ENCODE data around the gene MOSMO.

The MOSMO gene

GRCh38 chr16:22075043-22075757, 67.3 kb downstream of the MOSMO start:
- TF ChIP-seq CTCF (IDR thresholded peaks at IDR 0.05; ENCODE audit: low read depth, low read length, poor library complexity, severe bottlenecking), result no peak
- no peak for TF ChIP-seq EZH2phosphoT487 (IDR thresholded peaks at IDR 0.05; ENCODE audit: borderline replicate concordance, low read length)
- no peak overlapping the region for H3K4me2 ChIP-seq (ENCODE audit: low read length)
- no peak overlapping the region for H3K27ac ChIP-seq (ENCODE audit: low read depth, low read length)

GRCh38 chr16:22075776-22076175, 67.9 kb downstream of the MOSMO start:
- H3K79me2 ChIP-seq (ENCODE audit: control insufficient read depth, low read length), result no peaks in the 10 kb centered on the region
- H3K4me1 ChIP-seq (ENCODE audit: control insufficient read depth, low read length), result peaks cover 11% of the 10 kb centered on the region
- H3K27ac ChIP-seq (ENCODE audit: low read depth, low read length), result no peak overlapping the region
- H3K9me2 ChIP-seq (replicated peaks; ENCODE audit: control insufficient read depth, low read length), result no peaks in the 10 kb centered on the region
- H3K4me3 ChIP-seq (ENCODE audit: low read length), result no peak overlapping the region
- H3K36me3 ChIP-seq (ENCODE audit: control insufficient read depth, low read length), result no peaks in the 10 kb centered on the region
- no peak for TF ChIP-seq EZH2phosphoT487 (IDR thresholded peaks at IDR 0.05; ENCODE audit: borderline replicate concordance, low read length)
- no peak for TF ChIP-seq CTCF (IDR thresholded peaks at IDR 0.05; ENCODE audit: low read depth, low read length, poor library complexity, severe bottlenecking)
- H3K9me3 ChIP-seq (ENCODE audit: control insufficient read depth, insufficient read depth, low read length), result no peaks in the 10 kb centered on the region
- H3F3A ChIP-seq (ENCODE audit: control insufficient read depth, insufficient read depth), result no peaks in the 10 kb centered on the region
- no peak overlapping the region for H3K4me2 ChIP-seq (ENCODE audit: low read length)
- H3K27me3 ChIP-seq (ENCODE audit: control insufficient read depth, low read length), result no peaks in the 10 kb centered on the region
- H4K20me1 ChIP-seq (ENCODE audit: control insufficient read depth, insufficient read depth, low read depth, low read length), result peaks cover 2% of the 10 kb centered on the region; the same call in 1 of the 2 replicates

More at GRCh38 chr16:22075043-22075757, 67.3 kb downstream of the MOSMO start:
- Histone ChIP-seq H3K4me1 (ENCODE audit: control insufficient read depth, low read length) (peaks cover 11% of the 10 kb centered on the region), H3K36me3 (ENCODE audit: control insufficient read depth, low read length) (no peaks in the 10 kb centered on the region), H4K20me1 (ENCODE audit: control insufficient read depth, insufficient read depth, low read depth, low read length) (peaks cover 2% of the 10 kb centered on the region; the same call in 1 of the 2 replicates), H3K9me2 (replicated peaks; ENCODE audit: control insufficient read depth, low read length) (no peaks in the 10 kb centered on the region), H3K27me3 (ENCODE audit: control insufficient read depth, low read length) (no peaks in the 10 kb centered on the region), H3F3A (ENCODE audit: control insufficient read depth, insufficient read depth) (no peaks in the 10 kb centered on the region), H3K79me2 (ENCODE audit: control insufficient read depth, low read length) (no peaks in the 10 kb centered on the region), H3K4me3 (ENCODE audit: low read length) (no peak overlapping the region), H3K9me3 (ENCODE audit: control insufficient read depth, insufficient read depth, low read length) (no peaks in the 10 kb centered on the region)

GRCh38 chr16:22077700-22078313, 69.9 kb downstream of the MOSMO start:
- H3K4me2 ChIP-seq (ENCODE audit: low read length), result no peak overlapping the region
- peaks cover 11% of the 10 kb centered on the region for H3K4me1 ChIP-seq (ENCODE audit: control insufficient read depth, low read length)
- H3K9me2 ChIP-seq (replicated peaks; ENCODE audit: control insufficient read depth, low read length), result no peaks in the 10 kb centered on the region
- H3K79me2 ChIP-seq (ENCODE audit: control insufficient read depth, low read length), result no peaks in the 10 kb centered on the region
- H4K20me1 ChIP-seq (ENCODE audit: control insufficient read depth, insufficient read depth, low read depth, low read length), result peaks cover 2% of the 10 kb centered on the region; the same call in 1 of the 2 replicates
- H3K9me3 ChIP-seq (ENCODE audit: control insufficient read depth, insufficient read depth, low read length), result no peaks in the 10 kb centered on the region
- no peak overlapping the region for H3K4me3 ChIP-seq (ENCODE audit: low read length)
- H3K27me3 ChIP-seq (ENCODE audit: control insufficient read depth, low read length), result no peaks in the 10 kb centered on the region
- H3F3A ChIP-seq (ENCODE audit: control insufficient read depth, insufficient read depth), result no peaks in the 10 kb centered on the region
- no peak overlapping the region for H3K27ac ChIP-seq (ENCODE audit: low read depth, low read length)
- no peaks in the 10 kb centered on the region for H3K36me3 ChIP-seq (ENCODE audit: control insufficient read depth, low read length)
- TF ChIP-seq EZH2phosphoT487 (IDR thresholded peaks at IDR 0.05; ENCODE audit: borderline replicate concordance, low read length), result no peak
- TF ChIP-seq CTCF (IDR thresholded peaks at IDR 0.05; ENCODE audit: low read depth, low read length, poor library complexity, severe bottlenecking), result peak; percentile 76
